SK-N-SH treated with all-trans-retinoic acid at 6 μM for 48 hours (cell line): ENCODE data around the gene CRISPLD2.

Experiments used
- SNAI2 ChIP-seq: fragments of 250-450 bp; sonication (Bioruptor Pico); IDR thresholded peaks from 2 replicates; pipeline ENCODE4 v1.5.0; 2020; ENCODE audit warnings: mild to moderate bottlenecking, moderate library complexity
- TF ChIP-seq, protein P1 (sequence below): fragments of 250-450 bp; sonication (Bioruptor Pico); IDR thresholded peaks from 2 replicates; pipeline ENCODE4 v1.8.0; 2020; ENCODE audit warnings: mild to moderate bottlenecking, moderate library complexity, borderline replicate concordance

DNA sequence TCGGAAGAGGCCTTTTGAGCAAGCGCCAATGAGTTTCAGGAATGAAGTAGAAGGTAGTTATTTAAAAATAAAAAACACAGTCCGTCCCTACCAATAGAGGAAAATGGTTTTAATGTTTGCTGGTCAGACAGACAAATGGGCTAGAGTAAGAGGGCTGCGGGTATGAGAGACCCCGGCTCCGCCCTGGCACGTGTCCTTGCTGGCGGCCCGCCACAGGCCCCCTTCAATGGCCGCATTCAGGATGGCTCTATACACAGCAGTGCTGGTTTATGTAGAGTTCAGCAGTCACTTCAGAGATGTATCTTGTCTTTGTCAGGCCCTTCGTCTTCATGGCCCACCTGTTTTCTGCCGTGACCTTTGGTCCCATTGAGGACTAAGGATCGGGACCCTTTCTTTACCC lies 87.3 kb downstream of the CRISPLD2 start:
- TF ChIP-seq, protein P1, sequence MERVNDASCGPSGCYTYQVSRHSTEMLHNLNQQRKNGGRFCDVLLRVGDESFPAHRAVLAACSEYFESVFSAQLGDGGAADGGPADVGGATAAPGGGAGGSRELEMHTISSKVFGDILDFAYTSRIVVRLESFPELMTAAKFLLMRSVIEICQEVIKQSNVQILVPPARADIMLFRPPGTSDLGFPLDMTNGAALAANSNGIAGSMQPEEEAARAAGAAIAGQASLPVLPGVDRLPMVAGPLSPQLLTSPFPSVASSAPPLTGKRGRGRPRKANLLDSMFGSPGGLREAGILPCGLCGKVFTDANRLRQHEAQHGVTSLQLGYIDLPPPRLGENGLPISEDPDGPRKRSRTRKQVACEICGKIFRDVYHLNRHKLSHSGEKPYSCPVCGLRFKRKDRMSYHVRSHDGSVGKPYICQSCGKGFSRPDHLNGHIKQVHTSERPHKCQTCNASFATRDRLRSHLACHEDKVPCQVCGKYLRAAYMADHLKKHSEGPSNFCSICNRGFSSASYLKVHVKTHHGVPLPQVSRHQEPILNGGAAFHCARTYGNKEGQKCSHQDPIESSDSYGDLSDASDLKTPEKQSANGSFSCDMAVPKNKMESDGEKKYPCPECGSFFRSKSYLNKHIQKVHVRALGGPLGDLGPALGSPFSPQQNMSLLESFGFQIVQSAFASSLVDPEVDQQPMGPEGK (CRISPR knock-in tag): no peak
- TF ChIP-seq SNAI2: no peak
